Breast epithelium (tissue), 4 donors: Measurements from ENCODE around the gene CARD14. TPM values are rescaled to one million over a fixed set of nuclear protein-coding genes. Genes with fewer than 3 reads are reported as not detected.

Experiments
- DNase-seq, 2 donors: peaks; one replicate each; pipeline ENCODE4 v3.0.0-alpha.2; 2019; ENCODE audit warnings: low spot score in 2 of 2
- H3K27ac ChIP-seq, 2 donors: fragments of 200-600 bp; sonication (generic) in 1 of 2; one replicate each; pipeline ENCODE4 v1.5.1; 2016 to 2019; ENCODE audit warnings: mild to moderate bottlenecking in 1 of 2
- H3K27me3 ChIP-seq, 2 donors: fragments of 200-600 bp; sonication (generic) in 1 of 2; one replicate each; pipeline versions ENCODE4 v1.5.1 to v1.6.0; 2017 to 2019; ENCODE audit warnings: control low read depth in 1 of 2, mild to moderate bottlenecking in 1 of 2
- H3K36me3 ChIP-seq: fragments of 200-600 bp; one replicate; pipeline ENCODE4 v1.5.1; 2019
- H3K4me1 ChIP-seq, 2 donors: fragments of 200-600 bp; sonication (generic); one replicate each; pipeline ENCODE4 v1.5.1; 2016 to 2019; ENCODE audit warnings: control low read depth in 1 of 2
- H3K4me3 ChIP-seq, 3 donors: fragments of 200-600 bp; sonication (generic); 1 replicate in 2 of 3; 2 replicates in 1 of 3; pipeline ENCODE4 v1.5.1; 2016 to 2019; ENCODE audit warnings: mild to moderate bottlenecking in 3 of 3, moderate library complexity in 2 of 3
- H3K9me3 ChIP-seq, 2 donors: fragments of 200-600 bp; sonication (generic) in 1 of 2; one replicate each; pipeline ENCODE4 v1.5.1; 2016 to 2019; ENCODE audit warnings: control low read depth in 1 of 2
- POLR2A ChIP-seq: fragments of 450-650 bp; IDR thresholded peaks from one replicate; pipeline ENCODE4 v1.6.1; 2016; ENCODE audit warnings: antibody characterized with exemption, mild to moderate bottlenecking, moderate library complexity
- POLR2AphosphoS5 ChIP-seq, 3 donors: sonication (generic); formaldehyde crosslinking; IDR thresholded peaks; one replicate each; pipeline ENCODE4 v1.6.1; 2017; ENCODE audit warnings: antibody characterized with exemption in 3 of 3
- intact Hi-C: fragments of 100-400 bp; cut with DNase I; formaldehyde crosslinking; loops from one replicate; pipeline ENCODE4 v1.15.1; 2023; ENCODE audit warnings: low total_unique reads
- total RNA-seq, 3 donors: library from RNA; depleted of rRNA; stranded (reverse); fragments of >200 nt; gene quantifications; one replicate each; pipeline ENCODE4 v1.1.0, GENCODE V29; 2016
- TF ChIP-seq, protein P1 (sequence below), 3 donors: fragments of 450-650 bp; IDR thresholded peaks; one replicate each; pipeline ENCODE4 v1.5.1; 2016 to 2017; ENCODE audit warnings: antibody characterized with exemption in 3 of 3, mild to moderate bottlenecking in 3 of 3, moderate library complexity in 3 of 3

CARD14 gene
- total RNA-seq, 3 donors from 2014 or later: 0.32 to 13.8 (median 9.4) TPM

DNA sequence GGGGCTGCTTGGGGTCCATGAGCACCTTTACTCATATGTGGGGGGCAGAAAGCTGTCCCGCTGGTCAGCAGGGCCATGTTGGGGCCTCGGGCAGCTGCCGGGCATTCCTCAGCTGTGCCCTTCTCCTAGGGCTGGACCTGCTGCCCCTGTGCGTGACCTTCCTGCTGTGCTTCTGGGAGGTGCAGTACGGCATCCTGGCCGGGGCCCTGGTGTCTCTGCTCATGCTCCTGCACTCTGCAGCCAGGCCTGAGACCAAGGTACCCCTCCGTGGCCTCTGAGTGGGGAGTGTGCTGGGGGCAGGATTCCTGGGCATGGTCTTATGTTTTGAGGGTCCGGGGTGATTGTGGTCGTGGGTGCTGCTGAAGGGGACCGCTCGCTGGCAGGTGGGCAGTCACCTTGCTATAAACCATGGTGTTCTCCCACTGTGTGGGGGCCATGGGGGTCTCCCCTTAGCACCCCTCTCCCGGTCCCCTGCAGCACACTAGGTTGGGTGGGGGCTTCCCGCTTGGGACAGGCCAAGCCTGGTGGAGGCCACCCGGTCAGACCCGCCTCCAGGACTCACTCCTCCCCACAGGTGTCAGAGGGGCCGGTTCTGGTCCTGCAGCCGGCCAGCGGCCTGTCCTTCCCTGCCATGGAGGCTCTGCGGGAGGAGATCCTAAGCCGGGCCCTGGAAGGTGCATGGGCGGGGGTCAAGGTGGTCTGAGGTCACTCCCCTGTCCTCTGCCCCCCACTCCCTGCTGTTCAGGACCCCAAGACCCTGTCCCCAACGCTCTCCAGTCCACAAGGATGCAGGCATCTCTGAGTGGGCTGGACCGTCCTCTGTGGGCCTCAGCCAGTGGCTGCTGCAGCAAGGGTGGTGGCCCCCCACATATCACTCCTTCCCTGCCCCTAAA, 78.4 kb downstream of the CARD14 start:
- TF ChIP-seq POLR2AphosphoS5 (IDR thresholded peaks at IDR 0.05): no peak
- TF ChIP-seq, protein P1, sequence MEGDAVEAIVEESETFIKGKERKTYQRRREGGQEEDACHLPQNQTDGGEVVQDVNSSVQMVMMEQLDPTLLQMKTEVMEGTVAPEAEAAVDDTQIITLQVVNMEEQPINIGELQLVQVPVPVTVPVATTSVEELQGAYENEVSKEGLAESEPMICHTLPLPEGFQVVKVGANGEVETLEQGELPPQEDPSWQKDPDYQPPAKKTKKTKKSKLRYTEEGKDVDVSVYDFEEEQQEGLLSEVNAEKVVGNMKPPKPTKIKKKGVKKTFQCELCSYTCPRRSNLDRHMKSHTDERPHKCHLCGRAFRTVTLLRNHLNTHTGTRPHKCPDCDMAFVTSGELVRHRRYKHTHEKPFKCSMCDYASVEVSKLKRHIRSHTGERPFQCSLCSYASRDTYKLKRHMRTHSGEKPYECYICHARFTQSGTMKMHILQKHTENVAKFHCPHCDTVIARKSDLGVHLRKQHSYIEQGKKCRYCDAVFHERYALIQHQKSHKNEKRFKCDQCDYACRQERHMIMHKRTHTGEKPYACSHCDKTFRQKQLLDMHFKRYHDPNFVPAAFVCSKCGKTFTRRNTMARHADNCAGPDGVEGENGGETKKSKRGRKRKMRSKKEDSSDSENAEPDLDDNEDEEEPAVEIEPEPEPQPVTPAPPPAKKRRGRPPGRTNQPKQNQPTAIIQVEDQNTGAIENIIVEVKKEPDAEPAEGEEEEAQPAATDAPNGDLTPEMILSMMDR (IDR thresholded peaks at IDR 0.05): no peak
- no peak for TF ChIP-seq POLR2A
- Histone ChIP-seq H3K4me1 (no peaks in the 10 kb centered on the region), H3K27ac (no peak overlapping the region), H3K36me3 (peaks cover 10% of the 10 kb centered on the region), H3K27me3 (no peaks in the 10 kb centered on the region), H3K9me3 (no peaks in the 10 kb centered on the region), H3K4me3 (no peak overlapping the region)
- intact Hi-C loops: no loop called here
- no peak for DNase-seq

- H3K27ac ChIP-seq: no peak overlapping the region
- TF ChIP-seq, protein P1 (IDR thresholded peaks at IDR 0.05): no peak
- TF ChIP-seq POLR2A (no peak), POLR2AphosphoS5 (IDR thresholded peaks at IDR 0.05) (no peak)
- intact Hi-C loops: no loop called here
- no peak for DNase-seq
- H3K36me3 ChIP-seq: peaks cover 10% of the 10 kb centered on the region
- no peak overlapping the region for H3K4me3 ChIP-seq
- H3K9me3 ChIP-seq: no peaks in the 10 kb centered on the region
- no peaks in the 10 kb centered on the region for H3K27me3 ChIP-seq
- H3K4me1 ChIP-seq: no peaks in the 10 kb centered on the region
These were observed 79.3 kb downstream of the CARD14 start for GRCh38 chr17:80248894-80249710.

DNA sequence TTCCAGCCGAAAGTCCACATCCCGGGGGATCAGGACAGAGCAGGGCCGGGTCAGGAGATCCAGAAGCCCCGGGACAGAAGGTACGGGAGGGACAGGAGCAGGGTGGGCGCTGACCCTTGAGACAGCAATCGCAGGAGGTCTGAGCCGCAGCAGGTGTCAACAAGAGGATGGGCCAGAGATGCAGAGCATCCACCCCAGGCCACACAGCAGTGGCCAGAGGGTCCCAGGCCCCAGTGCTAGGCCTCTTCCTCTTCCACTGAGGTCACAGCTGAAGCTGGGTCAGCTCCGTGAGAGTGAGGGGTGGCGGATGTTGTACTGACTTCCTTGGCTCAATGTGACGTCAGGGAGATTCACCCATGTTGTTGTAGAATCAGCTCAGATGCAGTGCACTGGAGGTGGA, 82.1 kb downstream of the CARD14 start:
- no peak for DNase-seq
- Histone ChIP-seq H3K27ac (no peak overlapping the region), H3K36me3 (no peaks in the 10 kb centered on the region), H3K4me1 (peaks cover 0 to 5% of the 10 kb centered on the region in 2 donors), H3K4me3 (no peak overlapping the region), H3K27me3 (no peaks in the 10 kb centered on the region), H3K9me3 (no peaks in the 10 kb centered on the region)
- intact Hi-C loops: loop anchor here (10.0 kb wide), 1 partner anchor 57 kb away; no protein-coding TSS in a partner anchor
- no peak for TF ChIP-seq POLR2A
- TF ChIP-seq, protein P1 (IDR thresholded peaks at IDR 0.05): no peak

GRCh38 chr17:80252871-80253270, 83.0 kb downstream of the CARD14 start:
- peaks cover 0 to 5% of the 10 kb centered on the region in 2 donors for H3K4me1 ChIP-seq
- intact Hi-C loops: loop anchor here (10.0 kb wide), 1 partner anchor 58 kb away; no protein-coding TSS in a partner anchor
- H3K9me3 ChIP-seq: no peaks in the 10 kb centered on the region
- no peaks in the 10 kb centered on the region for H3K27me3 ChIP-seq
- TF ChIP-seq POLR2A: no peak
- TF ChIP-seq, protein P1 (IDR thresholded peaks at IDR 0.05): peak; percentile 28 to 75 (median 44)
- DNase-seq: peak; percentile 74 to 84
- no peaks in the 10 kb centered on the region for H3K36me3 ChIP-seq
- H3K27ac ChIP-seq: peak overlapping the region in 1 of 2 donors; percentile 32
- H3K4me3 ChIP-seq: no peak overlapping the region
